ENCODE measurements around the gene NCOA6. TPM values are rescaled to one million over a fixed set of nuclear protein-coding genes. Genes with fewer than 3 reads are reported as not detected.
"Not testable (repeated sequence)": the region's sequence is repeated elsewhere in the genome, so short reads cannot be mapped to it uniquely, and the experiment has no call there.

Gene NCOA6
- total and polyA plus RNA-seq, 8 donors = 11.1 to 19.3 (median 12.3) TPM

- no peak for FAIRE-seq
- ATAC-seq = peak in 2 of 4 donors; percentile 54 to 56
- intact Hi-C loops (cut with DNase I) = no loop called here
- TF ChIP-seq, protein P1, sequence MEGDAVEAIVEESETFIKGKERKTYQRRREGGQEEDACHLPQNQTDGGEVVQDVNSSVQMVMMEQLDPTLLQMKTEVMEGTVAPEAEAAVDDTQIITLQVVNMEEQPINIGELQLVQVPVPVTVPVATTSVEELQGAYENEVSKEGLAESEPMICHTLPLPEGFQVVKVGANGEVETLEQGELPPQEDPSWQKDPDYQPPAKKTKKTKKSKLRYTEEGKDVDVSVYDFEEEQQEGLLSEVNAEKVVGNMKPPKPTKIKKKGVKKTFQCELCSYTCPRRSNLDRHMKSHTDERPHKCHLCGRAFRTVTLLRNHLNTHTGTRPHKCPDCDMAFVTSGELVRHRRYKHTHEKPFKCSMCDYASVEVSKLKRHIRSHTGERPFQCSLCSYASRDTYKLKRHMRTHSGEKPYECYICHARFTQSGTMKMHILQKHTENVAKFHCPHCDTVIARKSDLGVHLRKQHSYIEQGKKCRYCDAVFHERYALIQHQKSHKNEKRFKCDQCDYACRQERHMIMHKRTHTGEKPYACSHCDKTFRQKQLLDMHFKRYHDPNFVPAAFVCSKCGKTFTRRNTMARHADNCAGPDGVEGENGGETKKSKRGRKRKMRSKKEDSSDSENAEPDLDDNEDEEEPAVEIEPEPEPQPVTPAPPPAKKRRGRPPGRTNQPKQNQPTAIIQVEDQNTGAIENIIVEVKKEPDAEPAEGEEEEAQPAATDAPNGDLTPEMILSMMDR (IDR thresholded peaks at IDR 0.05) = no peak
- 38 to 47% methylated on average over 2 of the region's 2 CpGs for WGBS, 2 donors
- no peak overlapping the region for H3K27ac ChIP-seq
- H3K36me3 ChIP-seq = peaks cover 0 to 3% (median 2%) of the 10 kb centered on the region in 3 donors
- no peak overlapping the region for H3K4me3 ChIP-seq
- no peak for DNase-seq
- no peaks in the 10 kb centered on the region for H3K27me3 ChIP-seq
- no peaks in the 10 kb centered on the region for H3K9me3 ChIP-seq
- H3K4me1 ChIP-seq = no peaks in the 10 kb centered on the region
Observed at GRCh38 chr20:34720266-34720665, 105.2 kb downstream of the NCOA6 start.

DNA sequence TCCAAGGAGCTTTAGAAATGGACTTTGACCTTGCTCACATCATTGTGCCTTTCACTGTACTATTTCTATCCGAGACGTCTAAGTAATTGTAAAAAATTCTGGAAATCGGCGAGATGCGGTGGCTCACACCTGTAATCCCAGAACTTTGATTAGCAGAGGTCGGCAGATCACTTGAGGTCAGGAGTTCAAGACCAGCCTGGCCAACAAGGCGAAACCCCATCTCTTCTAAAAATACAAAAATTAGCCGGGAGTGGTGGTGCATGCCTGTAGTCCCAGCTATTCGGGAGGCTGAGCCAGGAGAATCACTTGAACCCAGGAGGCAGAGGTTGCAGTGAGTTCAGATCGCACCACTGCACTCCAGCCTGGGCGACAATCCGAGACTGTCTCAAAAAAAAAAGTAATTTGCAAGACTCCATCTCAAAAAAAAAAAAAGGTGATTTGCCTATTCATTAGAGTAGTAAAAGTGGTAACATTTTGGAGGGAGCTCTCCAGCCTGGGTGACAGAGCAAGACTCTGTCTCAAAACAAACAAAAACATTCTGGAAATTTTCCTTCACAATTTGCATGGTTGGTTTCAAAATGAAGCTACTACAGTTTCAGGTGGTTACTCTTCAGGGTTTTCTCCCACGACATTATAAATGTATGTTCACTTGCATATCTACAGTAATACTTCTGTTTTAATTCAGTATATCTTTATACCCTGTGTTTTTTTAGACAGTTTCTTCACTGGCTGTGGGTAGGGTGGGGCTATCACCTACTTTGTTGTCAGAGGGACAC lies 106.0 kb downstream of the NCOA6 start:
- DNase-seq; H3K27ac ChIP-seq; H3K4me1 ChIP-seq; H3K27me3 ChIP-seq; ATAC-seq; H3K36me3 ChIP-seq; H3K9me3 ChIP-seq; H3K4me3 ChIP-seq; FAIRE-seq; intact Hi-C loops (cut with DNase I): not testable (repeated sequence)
- WGBS, 2 donors = 92 to 94% methylated on average over 13 of the region's 13 CpGs

- no peaks in the 10 kb centered on the region for H3K27me3 ChIP-seq
- WGBS, 2 donors = 83 to 91% methylated on average over 9 of the region's 9 CpGs
- H3K4me1 ChIP-seq = no peaks in the 10 kb centered on the region
- intact Hi-C loops (cut with DNase I) = no loop called here
- TF ChIP-seq, protein P1 (IDR thresholded peaks at IDR 0.05) = no peak
- peaks cover 0 to 4% (median 0%) of the 10 kb centered on the region in 3 donors for H3K36me3 ChIP-seq
- DNase-seq (no peak), ATAC-seq (no peak), FAIRE-seq (no peak)
- no peak overlapping the region for H3K27ac ChIP-seq
- no peak overlapping the region for H3K4me3 ChIP-seq
- H3K9me3 ChIP-seq = no peaks in the 10 kb centered on the region
Observed at GRCh38 chr20:34717230-34718095, 108.0 kb downstream of the NCOA6 start.

DNA sequence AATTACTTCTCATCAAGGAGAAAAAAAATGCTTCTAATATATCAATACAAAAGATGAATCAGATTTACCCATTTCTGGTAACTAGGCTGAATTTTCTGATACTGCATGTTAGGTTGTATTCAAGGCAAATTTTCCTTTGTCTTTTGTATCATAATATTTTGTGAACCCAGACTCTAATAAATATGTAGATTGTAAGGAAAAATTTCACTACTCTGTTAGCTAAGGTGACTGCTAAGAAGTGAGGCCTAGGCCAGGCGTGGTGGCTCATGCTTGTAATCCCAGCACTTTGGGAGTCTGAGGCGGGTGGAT lies 108.6 kb downstream of the NCOA6 start:
- intact Hi-C loops (cut with DNase I) = no loop called here

GRCh38 chr20:34715384-34715783 lies 110.1 kb downstream of the NCOA6 start:
- H3K36me3 ChIP-seq = peaks cover 0 to 4% (median 0%) of the 10 kb centered on the region in 3 donors
- no peaks in the 10 kb centered on the region for H3K4me1 ChIP-seq
- FAIRE-seq (no peak), DNase-seq (no peak), ATAC-seq (no peak)
- no peak overlapping the region for H3K27ac ChIP-seq
- 93 to 99% methylated on average over 4 of the region's 4 CpGs for WGBS, 2 donors
- H3K27me3 ChIP-seq = no peaks in the 10 kb centered on the region
- intact Hi-C loops (cut with DNase I) = no loop called here
- H3K9me3 ChIP-seq = no peaks in the 10 kb centered on the region
- TF ChIP-seq, protein P1 (IDR thresholded peaks at IDR 0.05) = no peak
- no peak overlapping the region for H3K4me3 ChIP-seq

More for the DNA sequence above, 108.6 kb downstream of the NCOA6 start:
- ATAC-seq (no peak), DNase-seq (no peak), FAIRE-seq (no peak)
- Histone ChIP-seq H3K9me3 (no peaks in the 10 kb centered on the region), H3K36me3 (peaks cover 0 to 4% (median 0%) of the 10 kb centered on the region in 3 donors), H3K27me3 (no peaks in the 10 kb centered on the region), H3K27ac (no peak overlapping the region), H3K4me1 (no peaks in the 10 kb centered on the region), H3K4me3 (no peak overlapping the region)
- TF ChIP-seq, protein P1 (IDR thresholded peaks at IDR 0.05) = no peak
- WGBS, 2 donors = 94 to 100% methylated on average over 2 of the region's 2 CpGs

DNA sequence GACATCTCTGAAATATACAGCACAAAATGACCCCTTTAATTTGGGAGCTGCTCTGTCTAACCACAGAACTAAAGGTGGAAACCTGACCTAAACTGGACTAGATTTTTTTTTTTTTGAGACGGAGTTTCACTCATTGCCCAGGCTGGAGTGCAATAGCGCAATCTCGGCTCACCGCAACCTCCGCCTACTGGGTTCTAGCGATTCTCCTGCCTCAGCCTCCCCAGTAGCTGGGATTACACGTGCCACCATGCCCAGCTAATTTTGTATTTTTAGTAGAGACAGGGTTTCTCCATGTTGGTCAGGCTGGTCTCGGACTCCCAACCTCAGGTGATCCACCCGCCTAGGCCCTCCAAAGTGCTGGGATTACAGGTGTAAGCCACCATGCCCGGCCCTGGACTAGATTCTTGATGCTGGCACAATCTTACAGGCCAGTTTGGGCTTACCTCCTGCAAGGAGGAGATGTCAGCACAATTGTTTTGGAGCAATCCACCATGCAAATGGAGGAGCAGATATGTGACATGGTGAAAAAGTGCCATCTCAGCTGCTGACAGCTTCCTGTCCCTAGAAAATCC lies 111.4 kb downstream of the NCOA6 start:
- H3K4me1 ChIP-seq; ATAC-seq; H3K36me3 ChIP-seq; FAIRE-seq; DNase-seq; H3K27ac ChIP-seq; H3K9me3 ChIP-seq; H3K27me3 ChIP-seq; intact Hi-C loops (cut with DNase I); H3K4me3 ChIP-seq: not testable (repeated sequence)
- 95 to 99% methylated on average over 10 of the region's 10 CpGs for WGBS, 2 donors

Measured in pancreas (tissue), 10 donors.